GM12872 (cell line): ENCODE results near the gene DGKI.

Source experiments
- CTCF ChIP-seq: IDR thresholded peaks from 3 replicates; pipeline ENCODE4 v1.5.1; 2011; ENCODE audit warnings: low read depth, mild to moderate bottlenecking, low read length, moderate library complexity; ENCODE audit not compliant: insufficient read depth

The DGKI gene

GRCh38 chr7:137852108-137852507 is 5.3 kb upstream of the DGKI start:
- TF ChIP-seq CTCF: no peak

GRCh38 chr7:137850972-137851945 is 4.5 kb upstream of the DGKI start:
- TF ChIP-seq CTCF: no peak

- no peak for TF ChIP-seq CTCF
These were observed 3.8 kb upstream of the DGKI start for GRCh38 chr7:137850571-137850970.

GRCh38 chr7:137848095-137848494 is 1.3 kb upstream of the DGKI start:
- no peak for TF ChIP-seq CTCF

GRCh38 chr7:137847568-137848050 is 835 bp upstream of the DGKI start:
- no peak for TF ChIP-seq CTCF

- TF ChIP-seq CTCF: no peak
These were observed 286 bp downstream of the DGKI start for GRCh38 chr7:137846549-137846826.

- no peak for TF ChIP-seq CTCF
These were observed 1.9 kb downstream of the DGKI start for GRCh38 chr7:137844677-137845425.
